ENCODE results near the gene JAKMIP1.

Gene JAKMIP1

DNA sequence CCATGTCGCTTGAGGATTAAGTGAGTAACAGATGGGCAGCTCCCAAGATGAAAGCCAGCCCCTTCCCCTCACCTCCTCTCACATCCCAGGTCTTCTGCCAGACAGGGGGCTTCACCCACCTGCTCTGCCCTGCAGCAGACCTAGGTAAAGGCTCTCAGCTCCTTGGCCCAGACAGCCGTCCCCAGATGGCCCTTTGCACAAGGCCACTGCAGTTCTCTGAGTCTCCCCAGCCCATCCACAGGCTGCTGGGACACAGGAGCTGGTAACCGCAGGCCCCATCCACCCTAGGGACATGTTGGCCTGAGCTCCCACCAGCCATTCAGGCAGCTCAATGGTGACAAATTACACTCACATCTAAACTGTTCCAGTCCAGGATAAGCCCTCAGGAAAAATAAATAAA, 197.4 kb downstream of the JAKMIP1 start:
- Histone ChIP-seq H3K4me1 (no peaks in the 10 kb centered on the region), H3K27me3 (ENCODE audit: control insufficient read depth, insufficient read depth, low read length) (no peaks in the 10 kb centered on the region), H3K27ac (no peak overlapping the region), H2AFZ (no peak overlapping the region), H3K4me2 (ENCODE audit: low read length) (no peak overlapping the region), H3K4me3 (ENCODE audit: low read depth, low read length) (no peak overlapping the region), H3K9ac (no peak overlapping the region), H3K9me3 (ENCODE audit: control insufficient read depth, low read length) (no peaks in the 10 kb centered on the region), H3K79me2 (no peaks in the 10 kb centered on the region), H3K36me3 (ENCODE audit: control insufficient read depth, insufficient read depth, low read length) (no peaks in the 10 kb centered on the region)
- TF ChIP-seq, protein P1, sequence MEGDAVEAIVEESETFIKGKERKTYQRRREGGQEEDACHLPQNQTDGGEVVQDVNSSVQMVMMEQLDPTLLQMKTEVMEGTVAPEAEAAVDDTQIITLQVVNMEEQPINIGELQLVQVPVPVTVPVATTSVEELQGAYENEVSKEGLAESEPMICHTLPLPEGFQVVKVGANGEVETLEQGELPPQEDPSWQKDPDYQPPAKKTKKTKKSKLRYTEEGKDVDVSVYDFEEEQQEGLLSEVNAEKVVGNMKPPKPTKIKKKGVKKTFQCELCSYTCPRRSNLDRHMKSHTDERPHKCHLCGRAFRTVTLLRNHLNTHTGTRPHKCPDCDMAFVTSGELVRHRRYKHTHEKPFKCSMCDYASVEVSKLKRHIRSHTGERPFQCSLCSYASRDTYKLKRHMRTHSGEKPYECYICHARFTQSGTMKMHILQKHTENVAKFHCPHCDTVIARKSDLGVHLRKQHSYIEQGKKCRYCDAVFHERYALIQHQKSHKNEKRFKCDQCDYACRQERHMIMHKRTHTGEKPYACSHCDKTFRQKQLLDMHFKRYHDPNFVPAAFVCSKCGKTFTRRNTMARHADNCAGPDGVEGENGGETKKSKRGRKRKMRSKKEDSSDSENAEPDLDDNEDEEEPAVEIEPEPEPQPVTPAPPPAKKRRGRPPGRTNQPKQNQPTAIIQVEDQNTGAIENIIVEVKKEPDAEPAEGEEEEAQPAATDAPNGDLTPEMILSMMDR (IDR thresholded peaks at IDR 0.05): no peak

DNA sequence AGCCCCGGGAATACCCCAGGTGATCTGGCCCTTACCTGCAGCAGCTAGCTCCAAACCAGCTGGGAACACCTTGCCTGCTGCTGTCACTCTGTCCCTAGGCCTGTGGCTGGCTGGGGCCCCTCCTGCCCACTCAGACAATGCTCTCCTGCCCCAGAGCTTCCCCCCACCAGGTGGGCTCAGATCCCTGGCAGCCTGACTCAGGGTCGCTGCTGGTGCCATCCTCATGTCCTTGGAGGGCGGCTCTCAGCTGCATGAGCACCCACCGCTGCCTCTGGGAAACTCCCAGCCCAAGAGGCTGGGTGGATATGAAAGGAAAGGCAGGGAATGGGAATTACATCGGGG, 197.9 kb downstream of the JAKMIP1 start:
- TF ChIP-seq, protein P1 (IDR thresholded peaks at IDR 0.05): no peak

DNA sequence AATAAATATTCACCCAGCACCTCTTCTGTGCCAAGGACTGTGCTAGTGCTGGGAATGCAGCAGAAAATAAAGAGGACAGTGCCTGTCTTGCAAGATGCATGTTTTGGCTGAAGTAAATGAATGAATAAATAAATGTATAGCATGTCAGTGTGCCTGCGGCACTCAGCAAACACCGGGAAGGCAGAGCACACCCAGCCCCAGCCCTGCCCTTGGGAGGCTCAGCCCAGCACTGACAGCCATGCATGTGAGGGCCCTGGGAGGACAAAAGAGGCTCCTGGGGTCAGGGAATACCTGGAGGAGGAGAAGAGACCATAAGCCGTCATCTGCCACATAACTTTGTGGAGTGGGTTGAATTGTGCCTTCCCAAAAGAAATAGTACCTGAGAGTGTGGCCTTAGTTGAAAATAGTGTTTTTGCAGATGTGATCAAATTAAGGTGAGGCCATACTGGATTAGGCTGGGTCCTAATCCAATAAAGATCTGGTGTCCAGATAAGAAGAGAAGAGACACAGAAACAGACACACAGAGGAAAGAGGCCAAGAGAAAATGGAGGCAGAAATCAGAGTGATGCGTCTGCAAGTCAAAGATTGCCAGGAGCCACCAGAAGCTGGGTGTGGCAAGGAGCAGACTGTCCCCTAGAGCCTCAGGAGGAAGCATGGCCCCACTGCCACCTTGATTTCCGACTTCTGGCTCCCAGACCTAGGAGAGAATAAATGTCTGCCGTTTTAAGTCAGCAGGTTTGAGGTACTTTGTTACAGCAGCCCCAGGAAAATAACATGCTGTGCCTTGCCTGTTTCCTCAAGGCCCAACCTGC, 198.5 kb downstream of the JAKMIP1 start:
- H3K4me2 ChIP-seq (ENCODE audit: low read length): no peak overlapping the region
- H3K79me2 ChIP-seq: no peaks in the 10 kb centered on the region
- no peaks in the 10 kb centered on the region for H3K36me3 ChIP-seq (ENCODE audit: control insufficient read depth, insufficient read depth, low read length)
- H3K9me3 ChIP-seq (ENCODE audit: control insufficient read depth, low read length): no peaks in the 10 kb centered on the region
- no peak overlapping the region for H3K27ac ChIP-seq
- no peak overlapping the region for H3K4me3 ChIP-seq (ENCODE audit: low read depth, low read length)
- no peaks in the 10 kb centered on the region for H3K4me1 ChIP-seq
- H2AFZ ChIP-seq: no peak overlapping the region
- TF ChIP-seq, protein P1 (IDR thresholded peaks at IDR 0.05): no peak
- H3K27me3 ChIP-seq (ENCODE audit: control insufficient read depth, insufficient read depth, low read length): no peaks in the 10 kb centered on the region
- H3K9ac ChIP-seq: no peak overlapping the region

More for the DNA sequence above, 197.9 kb downstream of the JAKMIP1 start:
- no peak overlapping the region for H2AFZ ChIP-seq
- no peak overlapping the region for H3K9ac ChIP-seq
- no peaks in the 10 kb centered on the region for H3K27me3 ChIP-seq (ENCODE audit: control insufficient read depth, insufficient read depth, low read length)
- H3K4me1 ChIP-seq: no peaks in the 10 kb centered on the region
- no peaks in the 10 kb centered on the region for H3K36me3 ChIP-seq (ENCODE audit: control insufficient read depth, insufficient read depth, low read length)
- H3K4me3 ChIP-seq (ENCODE audit: low read depth, low read length): no peak overlapping the region
- no peak overlapping the region for H3K4me2 ChIP-seq (ENCODE audit: low read length)
- no peak overlapping the region for H3K27ac ChIP-seq
- H3K79me2 ChIP-seq: no peaks in the 10 kb centered on the region
- H3K9me3 ChIP-seq (ENCODE audit: control insufficient read depth, low read length): no peaks in the 10 kb centered on the region

DNA sequence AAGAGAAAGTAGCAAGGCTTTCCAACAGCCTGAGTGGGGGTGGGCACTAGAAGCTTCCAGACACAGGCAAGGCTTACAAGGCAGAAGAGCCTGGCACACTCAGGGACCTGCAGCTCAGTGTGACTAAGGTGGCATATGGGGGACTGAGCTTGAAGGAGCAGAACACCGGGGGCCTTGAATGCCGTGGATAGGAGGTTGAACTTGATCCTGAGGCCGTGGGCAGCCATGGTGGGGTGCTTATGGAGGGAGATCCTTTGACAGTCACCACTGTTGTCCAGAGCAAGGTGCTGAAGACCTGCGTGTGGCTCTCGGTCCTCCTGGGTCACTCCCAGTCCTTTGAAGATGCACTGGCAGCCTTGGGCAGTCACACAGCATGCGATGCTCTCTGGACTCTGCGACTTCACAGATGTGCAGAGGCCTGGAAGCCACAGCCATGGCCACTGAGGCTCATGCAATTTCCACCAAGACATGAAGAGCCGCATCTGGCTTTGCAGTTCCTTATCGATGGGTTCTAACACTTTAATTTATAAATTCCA, 200.5 kb downstream of the JAKMIP1 start:
- H3K79me2 ChIP-seq: no peaks in the 10 kb centered on the region

More for the DNA sequence above, 200.5 kb downstream of the JAKMIP1 start:
- no peak overlapping the region for H3K9ac ChIP-seq
- no peak overlapping the region for H3K27ac ChIP-seq
- no peaks in the 10 kb centered on the region for H3K4me1 ChIP-seq
- no peak overlapping the region for H3K4me3 ChIP-seq (ENCODE audit: low read depth, low read length)
- H3K9me3 ChIP-seq (ENCODE audit: control insufficient read depth, low read length): no peaks in the 10 kb centered on the region
- no peak overlapping the region for H2AFZ ChIP-seq
- H3K27me3 ChIP-seq (ENCODE audit: control insufficient read depth, insufficient read depth, low read length): no peaks in the 10 kb centered on the region
- no peaks in the 10 kb centered on the region for H3K36me3 ChIP-seq (ENCODE audit: control insufficient read depth, insufficient read depth, low read length)
- TF ChIP-seq, protein P1 (IDR thresholded peaks at IDR 0.05): no peak
- H3K4me2 ChIP-seq (ENCODE audit: low read length): no peak overlapping the region

Data from parathyroid adenoma (tissue), 2 donors.